HCT116 (cell line): Measurements from ENCODE around the gene ZHX3. TPM values are rescaled to one million over a fixed set of nuclear protein-coding genes. Genes with fewer than 3 reads are reported as not detected.

Experiments used
- ATAC-seq: fragments of 200-7000 bp; cut with Tn5 transposase; 2 replicates; pipeline ENCODE4 v1.9.1; 2020; ENCODE audit warnings: mild to moderate bottlenecking, moderate library complexity
- BruUV-seq: library from RNA; stranded (reverse); fragments of 400-500 nt; replicated peaks from 2 replicates; lab custom pipeline; 2021; lab: Mats Ljungman, UMichigan
- CTCF ChIA-PET: fragments of 300-600 bp; sonication (Branson Sonifier 250); formaldehyde crosslinking; loops from one replicate; lab custom pipeline; 2021; ENCODE audit warnings: antibody characterized with exemption; lab: Charles Lee
- POLR2A ChIA-PET: fragments of 300-600, 350-600 bp; sonication (Branson Sonifier 250); formaldehyde crosslinking; loops from one replicate; lab custom pipeline; 2021; ENCODE audit warnings: antibody characterized with exemption; lab: Charles Lee
- RAD21 ChIA-PET, 2 experiments: fragments of 300-600 bp; sonication (Branson Sonifier 250); formaldehyde crosslinking; loops; one replicate each; lab custom pipeline; 2023; ENCODE audit warnings: low total read pairs in 2 of 2; ENCODE audit not compliant: uncharacterized antibody in 2 of 2, unreplicated experiment in 2 of 2, low non-redundant PET in 1 of 2; lab: Charles Lee
- DNase-seq: peaks from one replicate; pipeline ENCODE4 v3.0.0-alpha.2; 2010; ENCODE audit warnings: low read depth, low spot score
- H2AFZ ChIP-seq: fragments of 200-600 bp; shearing (Covaris generic), sonication (generic); 2 replicates; pipeline ENCODE4 v1.6.1; 2017; ENCODE audit warnings: low read depth, mixed run types, mixed read lengths, antibody characterized with exemption, low read length; ENCODE audit not compliant: poor library complexity, severe bottlenecking
- H3K27ac ChIP-seq: 2 replicates; pipeline ENCODE4 v1.5.1; 2012; ENCODE audit warnings: low read depth, low read length
- H3K27me3 ChIP-seq: fragments of 200-600 bp; sonication (generic); 2 replicates; pipeline ENCODE4 v1.6.1; 2016; ENCODE audit warnings: mixed run types, low read length, mixed read lengths; ENCODE audit not compliant: insufficient read depth
- H3K36me3 ChIP-seq, 2 experiments: fragments of 200-500 bp in 1 of 2; fragments of 200-600 bp in 1 of 2; sonication (Bioruptor generic) in 1 of 2; sonication (generic) in 1 of 2; 2 replicates each; pipeline versions ENCODE4 v1.5.1 to v1.6.1; 2014 to 2016; ENCODE audit warnings: low read length in 2 of 2, inconsistent platforms in 1 of 2, mixed read lengths in 1 of 2, mixed run types in 1 of 2; ENCODE audit not compliant: insufficient read depth in 2 of 2, control insufficient read depth in 1 of 2
- H3K4me1 ChIP-seq, 2 experiments: fragments of 200-600 bp in 1 of 2; sonication (generic) in 1 of 2; 2 replicates each; pipeline versions ENCODE4 v1.5.1 to v1.6.1; 2012 to 2017; ENCODE audit warnings: low read length in 2 of 2, inconsistent platforms in 1 of 2, mild to moderate bottlenecking in 1 of 2, mixed read lengths in 1 of 2, mixed run types in 1 of 2, moderate library complexity in 1 of 2; ENCODE audit not compliant: insufficient read depth in 2 of 2, control insufficient read depth in 1 of 2
- H3K4me2 ChIP-seq: fragments of 200-600 bp; sonication (generic); 2 replicates; pipeline ENCODE4 v1.6.1; 2017; ENCODE audit warnings: mixed run types, low read length, mixed read lengths
- H3K4me3 ChIP-seq, 2 experiments: fragments of 200-600 bp in 1 of 2; sonication (generic) in 1 of 2; replicated peaks in 1 of 2; 2 replicates each; pipeline ENCODE4 v1.5.1; 2011 to 2016; ENCODE audit warnings: low read length in 2 of 2, control low read depth in 1 of 2, low read depth in 1 of 2, mild to moderate bottlenecking in 1 of 2, mixed read lengths in 1 of 2, mixed run types in 1 of 2
- H3K79me2 ChIP-seq: fragments of 200-600 bp; sonication (generic); 2 replicates; pipeline ENCODE4 v1.6.1; 2017; ENCODE audit warnings: mild to moderate bottlenecking, mixed run types, low read length, moderate library complexity, mixed read lengths; ENCODE audit not compliant: insufficient read depth
- H3K9ac ChIP-seq: fragments of 200-600 bp; sonication (generic); 2 replicates; pipeline ENCODE4 v1.6.1; 2016; ENCODE audit warnings: low read length, mixed read lengths
- H3K9me2 ChIP-seq: fragments of 200-600 bp; sonication (generic), shearing (Covaris generic); 2 replicates; pipeline ENCODE4 v1.6.1; 2017; ENCODE audit warnings: mixed run types, mild to moderate bottlenecking, moderate library complexity; ENCODE audit not compliant: insufficient read depth
- H3K9me3 ChIP-seq, 2 experiments: fragments of 200-500 bp in 1 of 2; fragments of 200-600 bp in 1 of 2; sonication (Bioruptor generic) in 1 of 2; sonication (generic) in 1 of 2; 2 replicates each; pipeline ENCODE4 v1.6.1; 2014 to 2017; ENCODE audit warnings: low read length in 2 of 2, mixed read lengths in 2 of 2, inconsistent platforms in 1 of 2, low read depth in 1 of 2, mild to moderate bottlenecking in 1 of 2, mixed run types in 1 of 2, moderate library complexity in 1 of 2; ENCODE audit not compliant: control insufficient read depth in 1 of 2, insufficient read depth in 1 of 2
- H4K20me1 ChIP-seq: fragments of 200-600 bp; sonication (generic), shearing (Covaris generic); 2 replicates; pipeline ENCODE4 v1.6.1; 2017; ENCODE audit warnings: mixed run types, mild to moderate bottlenecking, moderate library complexity; ENCODE audit not compliant: insufficient read depth
- CBX3 ChIP-seq: IDR thresholded peaks from 2 replicates; pipeline ENCODE4 v1.6.1; 2012; ENCODE audit warnings: low read depth
- CEBPB ChIP-seq: IDR thresholded peaks from 2 replicates; pipeline ENCODE4 v1.6.1; 2012; ENCODE audit warnings: low read depth
- EGR1 ChIP-seq: IDR thresholded peaks from 2 replicates; pipeline ENCODE4 v1.6.1; 2012; ENCODE audit warnings: low read depth
- EZH2 ChIP-seq: fragments of 200-600 bp; sonication (generic); IDR thresholded peaks from 2 replicates; pipeline ENCODE4 v1.6.1; 2017; ENCODE audit warnings: antibody characterized with exemption, mixed run types
- FOSL1 ChIP-seq: IDR thresholded peaks from 2 replicates; pipeline ENCODE4 v1.6.1; 2012; ENCODE audit warnings: low read depth
- POLR2A ChIP-seq: IDR thresholded peaks from 2 replicates; pipeline ENCODE4 v1.7.0; 2011; ENCODE audit warnings: borderline replicate concordance; ENCODE audit not compliant: insufficient read depth, insufficient read length; ENCODE audit errors: extremely low read depth
- RAD21 ChIP-seq: IDR thresholded peaks from 2 replicates; pipeline ENCODE4 v1.6.1; 2012; ENCODE audit warnings: low read depth, mild to moderate bottlenecking
- SP1 ChIP-seq: IDR thresholded peaks from 2 replicates; pipeline ENCODE4 v1.6.1; 2012; ENCODE audit warnings: low read depth
- SRF ChIP-seq: IDR thresholded peaks from 2 replicates; pipeline ENCODE4 v1.6.1; 2012; ENCODE audit warnings: low read depth
- TCF7L2 ChIP-seq: IDR thresholded peaks from 2 replicates; pipeline ENCODE4 v1.7.0; 2011; ENCODE audit warnings: borderline replicate concordance, inconsistent platforms; ENCODE audit not compliant: insufficient read depth, insufficient read length; ENCODE audit errors: extremely low read depth
- ZFX ChIP-seq: fragments of 450-650 bp; IDR thresholded peaks from 2 replicates; pipeline ENCODE4 v1.6.1; 2017
- ZNF274 ChIP-seq: fragments of 200-500 bp; sonication (Bioruptor generic); IDR thresholded peaks from 2 replicates; pipeline ENCODE4 v1.6.1; 2014; ENCODE audit warnings: mild to moderate bottlenecking, low read depth, low read length, inconsistent platforms
- intact Hi-C: fragments of 100-400 bp; cut with micrococcal nuclease; formaldehyde crosslinking; loops from 2 replicates; pipeline ENCODE4 v1.10.0; 2022
- total RNA-seq: library from RNA; stranded (reverse); gene quantifications from one replicate; pipeline ENCODE4 v1.2.1, GENCODE V29; 2021; ENCODE audit not compliant: unreplicated experiment
- TF ChIP-seq, protein P1 (sequence below): IDR thresholded peaks from 2 replicates; pipeline ENCODE4 v1.6.1; 2012
- TF ChIP-seq, protein P2 (sequence below): IDR thresholded peaks from 2 replicates; pipeline ENCODE4 v1.6.1; 2012
- TF ChIP-seq, protein P3 (sequence below): IDR thresholded peaks from 2 replicates; pipeline ENCODE4 v1.6.1; 2012; ENCODE audit warnings: low read depth

ZHX3 gene
- total RNA-seq, 1 experiment from 2014 or later: 13.3 TPM

DNA sequence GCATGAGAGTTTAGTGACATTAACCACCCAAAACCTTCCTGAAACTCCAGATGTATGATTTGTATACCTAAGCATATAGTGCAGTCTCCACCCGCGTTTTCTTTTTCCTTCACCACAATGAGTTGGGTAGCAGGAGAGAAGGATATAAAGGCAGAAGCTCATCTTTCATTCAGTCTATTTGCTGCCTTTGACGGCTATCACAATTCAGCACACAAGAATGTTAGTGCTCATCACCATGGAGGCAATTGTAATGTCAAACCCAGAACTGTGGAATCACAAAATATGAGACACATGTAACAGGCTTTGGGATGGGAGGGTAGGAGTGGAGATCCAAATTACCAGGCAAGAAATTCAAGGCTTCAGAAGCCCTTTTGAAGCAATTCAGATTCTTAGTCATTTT, 17.6 kb downstream of the ZHX3 start:
- H3K4me1 ChIP-seq: no peaks in the 10 kb centered on the region
- no peak for DNase-seq
- ChIA-PET POLR2A (no interaction called here), CTCF (interaction anchor here (0.7 kb wide), 1 partner anchor 68 kb away, joined by 3 read pairs; no protein-coding TSS in a partner anchor), RAD21 (no interaction called here)
- H2AFZ ChIP-seq: no peak overlapping the region
- no peak overlapping the region for H3K4me2 ChIP-seq
- H3K9me2 ChIP-seq: no peaks in the 10 kb centered on the region
- H3K79me2 ChIP-seq: no peaks in the 10 kb centered on the region
- no peak overlapping the region for H3K4me3 ChIP-seq
- no TSS peak for BruUV-seq
- no peaks in the 10 kb centered on the region for H3K9me3 ChIP-seq
- intact Hi-C loops: no loop called here
- no peak for ATAC-seq
- H3K27ac ChIP-seq: no peak overlapping the region
- no peaks in the 10 kb centered on the region for H3K27me3 ChIP-seq
- H3K36me3 ChIP-seq: no peaks in the 10 kb centered on the region
- TF ChIP-seq SRF (no peak), ZNF274 (no peak), SP1 (no peak), FOSL1 (no peak), EZH2 (no peak), ZFX (no peak), RAD21 (no peak), TCF7L2 (no peak), POLR2A (no peak), CBX3 (no peak), EGR1 (no peak), CEBPB (no peak)
- TF ChIP-seq, protein P1, sequence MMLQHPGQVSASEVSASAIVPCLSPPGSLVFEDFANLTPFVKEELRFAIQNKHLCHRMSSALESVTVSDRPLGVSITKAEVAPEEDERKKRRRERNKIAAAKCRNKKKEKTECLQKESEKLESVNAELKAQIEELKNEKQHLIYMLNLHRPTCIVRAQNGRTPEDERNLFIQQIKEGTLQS: no peak
- TF ChIP-seq, protein P2, sequence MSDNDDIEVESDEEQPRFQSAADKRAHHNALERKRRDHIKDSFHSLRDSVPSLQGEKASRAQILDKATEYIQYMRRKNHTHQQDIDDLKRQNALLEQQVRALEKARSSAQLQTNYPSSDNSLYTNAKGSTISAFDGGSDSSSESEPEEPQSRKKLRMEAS: no peak
- TF ChIP-seq, protein P3, sequence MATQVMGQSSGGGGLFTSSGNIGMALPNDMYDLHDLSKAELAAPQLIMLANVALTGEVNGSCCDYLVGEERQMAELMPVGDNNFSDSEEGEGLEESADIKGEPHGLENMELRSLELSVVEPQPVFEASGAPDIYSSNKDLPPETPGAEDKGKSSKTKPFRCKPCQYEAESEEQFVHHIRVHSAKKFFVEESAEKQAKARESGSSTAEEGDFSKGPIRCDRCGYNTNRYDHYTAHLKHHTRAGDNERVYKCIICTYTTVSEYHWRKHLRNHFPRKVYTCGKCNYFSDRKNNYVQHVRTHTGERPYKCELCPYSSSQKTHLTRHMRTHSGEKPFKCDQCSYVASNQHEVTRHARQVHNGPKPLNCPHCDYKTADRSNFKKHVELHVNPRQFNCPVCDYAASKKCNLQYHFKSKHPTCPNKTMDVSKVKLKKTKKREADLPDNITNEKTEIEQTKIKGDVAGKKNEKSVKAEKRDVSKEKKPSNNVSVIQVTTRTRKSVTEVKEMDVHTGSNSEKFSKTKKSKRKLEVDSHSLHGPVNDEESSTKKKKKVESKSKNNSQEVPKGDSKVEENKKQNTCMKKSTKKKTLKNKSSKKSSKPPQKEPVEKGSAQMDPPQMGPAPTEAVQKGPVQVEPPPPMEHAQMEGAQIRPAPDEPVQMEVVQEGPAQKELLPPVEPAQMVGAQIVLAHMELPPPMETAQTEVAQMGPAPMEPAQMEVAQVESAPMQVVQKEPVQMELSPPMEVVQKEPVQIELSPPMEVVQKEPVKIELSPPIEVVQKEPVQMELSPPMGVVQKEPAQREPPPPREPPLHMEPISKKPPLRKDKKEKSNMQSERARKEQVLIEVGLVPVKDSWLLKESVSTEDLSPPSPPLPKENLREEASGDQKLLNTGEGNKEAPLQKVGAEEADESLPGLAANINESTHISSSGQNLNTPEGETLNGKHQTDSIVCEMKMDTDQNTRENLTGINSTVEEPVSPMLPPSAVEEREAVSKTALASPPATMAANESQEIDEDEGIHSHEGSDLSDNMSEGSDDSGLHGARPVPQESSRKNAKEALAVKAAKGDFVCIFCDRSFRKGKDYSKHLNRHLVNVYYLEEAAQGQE: no peak
- H4K20me1 ChIP-seq: no peaks in the 10 kb centered on the region
- no peak overlapping the region for H3K9ac ChIP-seq
